K562 (cell line): ENCODE data around the gene BMPR2. TPM values are rescaled to one million over a fixed set of nuclear protein-coding genes. Genes with fewer than 3 reads are reported as not detected.

Experiments
- BCLAF1 ChIP-seq, 2 experiments: fragments of 450-650 bp in 1 of 2; IDR thresholded peaks; 2 replicates each; pipeline ENCODE4 v1.6.1; 2011 to 2017; ENCODE audit warnings: low read depth in 2 of 2, antibody characterized with exemption in 1 of 2, borderline replicate concordance in 1 of 2, low read length in 1 of 2, mild to moderate bottlenecking in 1 of 2, mixed read lengths in 1 of 2; ENCODE audit not compliant: control insufficient read depth in 1 of 2
- CBX5 ChIP-seq: IDR thresholded peaks from 2 replicates; pipeline ENCODE4 v1.6.1; 2014; ENCODE audit warnings: low read depth, borderline replicate concordance
- DMBX1 ChIP-seq: fragments of 250-450 bp; sonication (Bioruptor Pico); IDR thresholded peaks from 2 replicates; pipeline ENCODE4 v1.8.0; 2022; ENCODE audit warnings: inconsistent platforms, mild to moderate bottlenecking, moderate library complexity, borderline replicate concordance
- FOSL1 ChIP-seq: fragments of 200-800 bp; sonication (Bioruptor generic); conservative IDR thresholded peaks from 2 replicates; pipeline ENCODE4 v1.6.1; 2016; ENCODE audit warnings: missing genetic modification characterization, missing compliant biosample characterization
- MTF1 ChIP-seq: fragments of 250-450 bp; sonication (Bioruptor Pico); IDR thresholded peaks from 2 replicates; pipeline ENCODE4 v1.9.0; 2021; ENCODE audit warnings: moderate library complexity, mild to moderate bottlenecking, inconsistent platforms, borderline replicate concordance
- PHB2 ChIP-seq: fragments of 450-650 bp; IDR thresholded peaks from 2 replicates; pipeline ENCODE4 v1.6.1; 2017; ENCODE audit warnings: low read depth
- PHF8 ChIP-seq: fragments of 200-600 bp; sonication (generic); IDR thresholded peaks from 2 replicates; pipeline ENCODE4 v1.6.1; 2012; ENCODE audit warnings: mixed run types, mild to moderate bottlenecking, inconsistent platforms, low read length, moderate library complexity, borderline replicate concordance
- POLR3G ChIP-seq: IDR thresholded peaks from 2 replicates; pipeline ENCODE4 v1.6.1; 2011; ENCODE audit not compliant: insufficient read length, insufficient replicate concordance; ENCODE audit errors: extremely low read depth
- PURB ChIP-seq: sonication (generic); formaldehyde crosslinking; IDR thresholded peaks from 2 replicates; pipeline ENCODE4 v1.9.0; 2021; ENCODE audit warnings: low read depth, mild to moderate bottlenecking, missing genetic modification reagents
- TBL1XR1 ChIP-seq, 2 experiments: IDR thresholded peaks; 2 replicates each; pipeline ENCODE4 v1.6.1; 2012; ENCODE audit warnings: improper control_type of control experiment in 2 of 2, low read length in 2 of 2, mild to moderate bottlenecking in 1 of 2
- TFAP4 ChIP-seq: sonication (generic); formaldehyde crosslinking; IDR thresholded peaks from 2 replicates; pipeline ENCODE4 v1.8.0; 2022; ENCODE audit warnings: missing genetic modification reagents, mild to moderate bottlenecking, moderate library complexity, borderline replicate concordance
- ZFPM2 ChIP-seq: fragments of 250-450 bp; sonication (Bioruptor Pico); IDR thresholded peaks from 2 replicates; pipeline ENCODE4 v1.5.1; 2022; ENCODE audit warnings: mild to moderate bottlenecking
- ZNF197 ChIP-seq: fragments of 200-800 bp; sonication (Bioruptor generic); IDR thresholded peaks from 2 replicates; pipeline ENCODE4 v1.6.1; 2016; ENCODE audit warnings: low read depth, missing genetic modification characterization, missing compliant biosample characterization
- ZNF280A ChIP-seq: fragments of 450-650 bp; IDR thresholded peaks from 2 replicates; pipeline ENCODE4 v1.6.1; 2018; ENCODE audit warnings: mild to moderate bottlenecking, low read depth; ENCODE audit not compliant: partially characterized antibody
- ZNF282 ChIP-seq: sonication (generic); formaldehyde crosslinking; IDR thresholded peaks from 2 replicates; pipeline ENCODE4 v1.8.1; 2023; ENCODE audit warnings: missing genetic modification reagents
- ZNF347 ChIP-seq: fragments of 450-650 bp; formaldehyde crosslinking; IDR thresholded peaks from 2 replicates; pipeline ENCODE4 v1.4.0; 2020; ENCODE audit warnings: low read depth, mild to moderate bottlenecking, moderate library complexity
- polyA plus RNA-seq, 8 experiments: library from polyadenylated mRNA; depleted of rRNA in 4 of 8; stranded (reverse) in 5 of 8; unstranded in 3 of 8; fragments of >200 nt; fragmentation: Nextera tagmentation in 2 of 8; fragmentation: Illumina TruSeq in 1 of 8; extraction: Ambion mirVana in 2 of 8; extraction: Trizol in 1 of 8; gene quantifications; 2 replicates each; pipeline versions ENCODE4 v1.2.1 to v1.2.3, GENCODE V29; 2011 to 2014; ENCODE audit warnings: inconsistent platforms in 1 of 8, missing spikeins in 1 of 8
- total RNA-seq, 7 experiments: library from RNA; depleted of rRNA in 6 of 7; stranded (reverse); fragments of >200 nt in 6 of 7; fragmentation: Illumina TruSeq in 2 of 7; extraction: Trizol in 2 of 7; gene quantifications; 2 replicates each; pipeline versions ENCODE4 v1.2.1 to v1.2.3, GENCODE V29; 2011 to 2021; ENCODE audit warnings: low replicate concordance in 1 of 7
- TF ChIP-seq, protein P1 (sequence below): fragments of 250-450 bp; sonication (Bioruptor Pico); IDR thresholded peaks from 2 replicates; pipeline ENCODE4 v1.4.0; 2020; ENCODE audit warnings: mild to moderate bottlenecking

BMPR2 gene
- total and polyA plus RNA-seq, 9 of the 15 experiments (the other 6 are each of a cell fraction or from before 2014, with no cell fraction given) = 0.73 to 5.0 (median 3.3) TPM

DNA sequence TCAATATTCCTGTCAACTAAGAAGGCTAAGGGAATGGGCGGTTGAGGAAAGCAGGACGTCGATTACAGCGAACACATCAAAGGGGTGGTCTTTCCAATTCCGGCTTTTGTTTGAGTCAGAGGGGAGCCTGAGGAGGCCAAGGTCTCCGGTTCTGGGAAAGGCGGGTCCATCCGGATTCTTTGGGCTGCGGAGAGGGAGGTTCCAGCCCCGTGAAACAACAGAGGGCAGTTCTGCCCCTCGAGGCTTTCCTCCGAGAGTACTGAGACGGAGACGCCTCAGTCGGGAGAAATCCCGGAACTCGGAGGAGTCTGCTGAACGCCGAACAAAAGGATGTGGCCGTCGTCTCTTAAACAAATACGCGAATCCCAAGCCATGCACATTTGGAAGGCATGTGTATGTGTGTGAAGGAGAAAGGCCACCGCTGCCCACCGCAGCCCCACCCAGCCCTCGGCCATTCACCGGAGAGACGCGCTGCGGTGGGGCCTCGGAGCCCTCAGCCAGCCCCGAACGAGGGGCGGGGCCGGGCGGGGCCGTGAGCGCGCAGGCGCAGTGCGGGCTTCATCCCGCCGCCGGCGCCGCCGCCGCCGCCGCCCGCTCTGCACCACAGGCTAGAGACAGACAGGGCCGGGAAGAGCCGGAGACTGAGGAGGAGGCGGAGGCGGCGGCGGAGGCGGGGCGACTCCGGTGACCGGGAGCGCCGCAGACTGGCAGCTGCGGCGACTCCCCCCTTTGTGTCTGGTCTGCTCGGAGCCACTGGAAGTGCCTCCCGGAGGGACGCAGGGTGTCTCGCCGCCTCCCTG is at the start of gene BMPR2 (continued):
- TF ChIP-seq PHF8 (peak; percentile 82; the same call in 1 of the 2 replicates), MTF1 (CRISPR knock-in tag) (no peak), TBL1XR1 (IDR thresholded peaks at IDR 0.05; ENCODE audit: low read length in 2 of 2) (no peak), BCLAF1 (IDR thresholded peaks at IDR 0.05; ENCODE audit: borderline replicate concordance in 1 of 2, control insufficient read depth in 1 of 2, low read depth in 2 of 2, low read length in 1 of 2) (no peak), PHB2 (no peak), CBX5 (no peak), TFAP4 (peak; percentile 48; the same call in 1 of the 2 replicates), ZNF197 (no peak), ZNF282 (CRISPR knock-in tag) (no peak), PURB (CRISPR knock-in tag) (no peak), ZNF347 (CRISPR knock-in tag) (no peak), DMBX1 (CRISPR knock-in tag) (no peak), ZNF280A (no peak), ZFPM2 (no peak), FOSL1 (tag) (no peak), POLR3G (no peak)
- TF ChIP-seq, protein P1, sequence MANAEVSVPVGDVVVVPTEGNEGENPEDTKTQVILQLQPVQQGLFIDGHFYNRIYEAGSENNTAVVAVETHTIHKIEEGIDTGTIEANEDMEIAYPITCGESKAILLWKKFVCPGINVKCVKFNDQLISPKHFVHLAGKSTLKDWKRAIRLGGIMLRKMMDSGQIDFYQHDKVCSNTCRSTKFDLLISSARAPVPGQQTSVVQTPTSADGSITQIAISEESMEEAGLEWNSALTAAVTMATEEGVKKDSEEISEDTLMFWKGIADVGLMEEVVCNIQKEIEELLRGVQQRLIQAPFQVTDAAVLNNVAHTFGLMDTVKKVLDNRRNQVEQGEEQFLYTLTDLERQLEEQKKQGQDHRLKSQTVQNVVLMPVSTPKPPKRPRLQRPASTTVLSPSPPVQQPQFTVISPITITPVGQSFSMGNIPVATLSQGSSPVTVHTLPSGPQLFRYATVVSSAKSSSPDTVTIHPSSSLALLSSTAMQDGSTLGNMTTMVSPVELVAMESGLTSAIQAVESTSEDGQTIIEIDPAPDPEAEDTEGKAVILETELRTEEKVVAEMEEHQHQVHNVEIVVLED (CRISPR knock-in tag) = no peak
